WTC11 (cell line): ENCODE results near the gene SH2D1B. TPM values are rescaled to one million over a fixed set of nuclear protein-coding genes. Genes with fewer than 3 reads are reported as not detected.
"Not testable (repeated sequence)": the region's sequence is repeated elsewhere in the genome, so short reads cannot be mapped to it uniquely, and the experiment has no call there.

Experiments
- ATAC-seq: fragments of 200-7000 bp; cut with Tn5 transposase; 2 replicates; pipeline ENCODE4 v1.10.0; 2021; ENCODE audit warnings: mild to moderate bottlenecking, moderate library complexity
- CTCF ChIA-PET: fragments of 300-600 bp; sonication (Branson Sonifier 250); formaldehyde crosslinking; loops from one replicate; lab custom pipeline; 2021; ENCODE audit warnings: antibody characterized with exemption; lab: Charles Lee
- POLR2A ChIA-PET: fragments of 350-600 bp; sonication (Branson Sonifier 250); formaldehyde crosslinking; loops from one replicate; lab custom pipeline; 2021; ENCODE audit warnings: antibody characterized with exemption; lab: Charles Lee
- DNase-seq: peaks from one replicate; pipeline ENCODE4 v3.0.0; 2021; ENCODE audit warnings: low spot score
- H3K27ac Mint-ChIP-seq: 2 replicates; pipeline ENCODE4 v1.8.0; 2021; ENCODE audit warnings: mixed read lengths
- H3K27me3 Mint-ChIP-seq: 2 replicates; pipeline ENCODE4 v1.8.0; 2021; ENCODE audit warnings: low read depth, mild to moderate bottlenecking, moderate library complexity, mixed read lengths
- H3K36me3 Mint-ChIP-seq: 2 replicates; pipeline ENCODE4 v1.8.0; 2021; ENCODE audit warnings: mixed read lengths
- H3K4me1 Mint-ChIP-seq: 2 replicates; pipeline ENCODE4 v1.8.0; 2022; ENCODE audit warnings: mixed read lengths
- H3K4me3 Mint-ChIP-seq: 2 replicates; pipeline ENCODE4 v1.8.0; 2021; ENCODE audit warnings: mild to moderate bottlenecking, moderate library complexity, mixed read lengths
- H3K9me3 Mint-ChIP-seq: 2 replicates; pipeline ENCODE4 v1.8.0; 2021; ENCODE audit warnings: mixed read lengths
- CBFB ChIP-seq: sonication (generic); formaldehyde crosslinking; IDR thresholded peaks from 2 replicates; pipeline ENCODE4 v1.8.1; 2022; ENCODE audit warnings: mild to moderate bottlenecking, low read depth, missing genetic modification reagents
- ETV6 ChIP-seq: sonication (generic); formaldehyde crosslinking; IDR thresholded peaks from 2 replicates; pipeline ENCODE4 v1.8.1; 2022; ENCODE audit warnings: mild to moderate bottlenecking, missing genetic modification reagents
- JUN ChIP-seq: sonication (generic); formaldehyde crosslinking; IDR thresholded peaks from 2 replicates; pipeline ENCODE4 v1.8.0; 2023; ENCODE audit warnings: mild to moderate bottlenecking, missing genetic modification reagents
- RELA ChIP-seq: sonication (generic); formaldehyde crosslinking; IDR thresholded peaks from 2 replicates; pipeline ENCODE4 v1.8.1; 2022; ENCODE audit warnings: missing genetic modification reagents, mild to moderate bottlenecking, borderline replicate concordance
- SP1 ChIP-seq: sonication (generic); formaldehyde crosslinking; conservative IDR thresholded peaks from 2 replicates; pipeline ENCODE4 v1.8.1; 2022; ENCODE audit warnings: missing genetic modification reagents
- ZNF219 ChIP-seq: sonication (generic); formaldehyde crosslinking; IDR thresholded peaks from 2 replicates; pipeline ENCODE4 v1.8.0; 2023; ENCODE audit warnings: missing genetic modification reagents, mild to moderate bottlenecking, borderline replicate concordance
- ZNF263 ChIP-seq: sonication (generic); formaldehyde crosslinking; IDR thresholded peaks from 2 replicates; pipeline ENCODE4 v1.8.1; 2022; ENCODE audit warnings: low read depth, mild to moderate bottlenecking, moderate library complexity, missing genetic modification reagents
- ZNF317 ChIP-seq: sonication (generic); formaldehyde crosslinking; IDR thresholded peaks from 2 replicates; pipeline ENCODE4 v1.8.1; 2023; ENCODE audit warnings: low read depth, mild to moderate bottlenecking, moderate library complexity, missing genetic modification reagents, borderline replicate concordance
- total RNA-seq: library from RNA; stranded (reverse); gene quantifications from 3 replicates; pipeline ENCODE4 v1.2.3, GENCODE V29; 2021
- TF ChIP-seq, protein P1 (sequence below): fragments of 250-450 bp; sonication (Bioruptor Pico); conservative IDR thresholded peaks from 2 replicates; pipeline ENCODE4 v1.9.0; 2021; ENCODE audit warnings: mild to moderate bottlenecking
- TF ChIP-seq, protein P2 (sequence below): sonication (generic); formaldehyde crosslinking; IDR thresholded peaks from 2 replicates; pipeline ENCODE4 v1.8.1; 2022; ENCODE audit warnings: missing genetic modification reagents, borderline replicate concordance
- TF ChIP-seq, protein P3 (sequence below): sonication (generic); formaldehyde crosslinking; IDR thresholded peaks from 2 replicates; pipeline ENCODE4 v1.8.0; 2022; ENCODE audit warnings: mild to moderate bottlenecking, missing genetic modification reagents
- TF ChIP-seq, protein P4 (sequence below): sonication (generic); formaldehyde crosslinking; IDR thresholded peaks from 2 replicates; pipeline ENCODE4 v1.8.1; 2023; ENCODE audit warnings: mild to moderate bottlenecking, moderate library complexity, missing genetic modification reagents
- TF ChIP-seq, protein P5 (sequence below): fragments of 250-450 bp; sonication (Bioruptor Pico); IDR thresholded peaks from 2 replicates; pipeline ENCODE4 v2.1.2; 2022; ENCODE audit warnings: mild to moderate bottlenecking, moderate library complexity

The SH2D1B gene
- total RNA-seq, 1 experiment from 2014 or later: not detected

DNA sequence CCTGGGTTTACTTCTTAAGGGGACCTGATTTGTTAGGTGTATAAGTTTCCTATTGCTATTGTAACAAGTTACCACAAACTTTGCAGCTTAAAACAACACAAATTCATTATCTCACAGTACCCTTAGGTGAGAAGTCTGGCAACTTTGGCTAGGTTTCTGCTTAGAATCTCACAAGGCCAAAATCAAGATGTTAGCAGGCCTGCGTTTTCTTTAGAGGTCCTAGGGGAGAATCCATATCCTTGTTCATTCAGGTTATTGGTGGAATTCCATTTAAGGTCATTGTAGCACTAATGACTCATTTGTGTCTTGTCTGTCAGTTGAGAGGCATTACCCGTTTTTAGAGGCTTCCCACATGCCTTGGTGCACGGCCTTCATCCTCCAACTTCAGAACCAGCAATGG is 8.2 kb upstream of the SH2D1B start (continued):
- TF ChIP-seq, protein P1, sequence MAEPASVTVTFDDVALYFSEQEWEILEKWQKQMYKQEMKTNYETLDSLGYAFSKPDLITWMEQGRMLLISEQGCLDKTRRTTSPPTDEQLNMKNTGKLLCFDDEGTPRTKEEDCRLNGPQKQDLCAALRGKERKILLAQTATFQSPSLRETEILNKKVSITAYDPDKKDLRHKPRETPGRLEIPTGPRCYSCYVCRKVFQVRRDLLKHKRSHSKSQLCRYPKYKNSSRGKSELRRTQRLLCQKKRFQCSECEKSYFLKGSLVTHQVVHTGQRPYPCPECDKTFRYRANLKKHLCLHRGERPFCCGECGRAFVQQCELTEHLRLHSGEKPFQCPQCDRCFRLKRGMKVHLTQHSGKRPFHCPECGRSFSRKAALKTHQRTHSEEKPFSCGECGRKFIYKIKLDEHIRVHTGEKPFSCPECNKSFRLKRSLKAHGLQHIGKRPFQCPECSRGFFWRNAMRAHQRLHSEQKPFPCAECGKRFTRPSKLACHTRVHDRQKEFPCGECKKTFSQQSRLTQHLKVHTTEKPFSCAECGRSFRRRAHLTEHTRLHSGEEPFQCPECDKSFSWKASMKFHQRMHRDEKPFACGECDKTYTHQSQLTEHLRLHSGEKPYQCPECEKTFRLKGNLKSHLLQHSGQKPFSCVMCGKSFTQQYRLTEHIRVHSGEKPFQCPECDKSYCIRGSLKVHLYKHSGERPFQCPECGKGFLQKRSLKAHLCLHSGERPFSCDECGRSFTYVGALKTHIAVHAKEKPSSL (CRISPR knock-in tag): no peak
- TF ChIP-seq ETV6 (CRISPR knock-in tag) (no peak), ZNF219 (CRISPR knock-in tag) (no peak), ZNF263 (CRISPR knock-in tag) (no peak), ZNF317 (CRISPR knock-in tag) (no peak), SP1 (CRISPR knock-in tag) (no peak), JUN (CRISPR knock-in tag) (no peak)
- TF ChIP-seq, protein P2, sequence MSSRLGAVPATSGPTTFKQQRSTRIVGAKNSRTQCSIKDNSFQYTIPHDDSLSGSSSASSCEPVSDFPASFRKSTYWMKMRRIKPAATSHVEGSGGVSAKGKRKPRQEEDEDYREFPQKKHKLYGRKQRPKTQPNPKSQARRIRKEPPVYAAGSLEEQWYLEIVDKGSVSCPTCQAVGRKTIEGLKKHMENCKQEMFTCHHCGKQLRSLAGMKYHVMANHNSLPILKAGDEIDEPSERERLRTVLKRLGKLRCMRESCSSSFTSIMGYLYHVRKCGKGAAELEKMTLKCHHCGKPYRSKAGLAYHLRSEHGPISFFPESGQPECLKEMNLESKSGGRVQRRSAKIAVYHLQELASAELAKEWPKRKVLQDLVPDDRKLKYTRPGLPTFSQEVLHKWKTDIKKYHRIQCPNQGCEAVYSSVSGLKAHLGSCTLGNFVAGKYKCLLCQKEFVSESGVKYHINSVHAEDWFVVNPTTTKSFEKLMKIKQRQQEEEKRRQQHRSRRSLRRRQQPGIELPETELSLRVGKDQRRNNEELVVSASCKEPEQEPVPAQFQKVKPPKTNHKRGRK: no peak
- TF ChIP-seq, protein P3, sequence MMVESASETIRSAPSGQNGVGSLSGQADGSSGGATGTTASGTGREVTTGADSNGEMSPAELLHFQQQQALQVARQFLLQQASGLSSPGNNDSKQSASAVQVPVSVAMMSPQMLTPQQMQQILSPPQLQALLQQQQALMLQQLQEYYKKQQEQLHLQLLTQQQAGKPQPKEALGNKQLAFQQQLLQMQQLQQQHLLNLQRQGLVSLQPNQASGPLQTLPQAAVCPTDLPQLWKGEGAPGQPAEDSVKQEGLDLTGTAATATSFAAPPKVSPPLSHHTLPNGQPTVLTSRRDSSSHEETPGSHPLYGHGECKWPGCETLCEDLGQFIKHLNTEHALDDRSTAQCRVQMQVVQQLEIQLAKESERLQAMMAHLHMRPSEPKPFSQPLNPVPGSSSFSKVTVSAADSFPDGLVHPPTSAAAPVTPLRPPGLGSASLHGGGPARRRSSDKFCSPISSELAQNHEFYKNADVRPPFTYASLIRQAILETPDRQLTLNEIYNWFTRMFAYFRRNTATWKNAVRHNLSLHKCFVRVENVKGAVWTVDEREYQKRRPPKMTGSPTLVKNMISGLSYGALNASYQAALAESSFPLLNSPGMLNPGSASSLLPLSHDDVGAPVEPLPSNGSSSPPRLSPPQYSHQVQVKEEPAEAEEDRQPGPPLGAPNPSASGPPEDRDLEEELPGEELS: no peak

DNA sequence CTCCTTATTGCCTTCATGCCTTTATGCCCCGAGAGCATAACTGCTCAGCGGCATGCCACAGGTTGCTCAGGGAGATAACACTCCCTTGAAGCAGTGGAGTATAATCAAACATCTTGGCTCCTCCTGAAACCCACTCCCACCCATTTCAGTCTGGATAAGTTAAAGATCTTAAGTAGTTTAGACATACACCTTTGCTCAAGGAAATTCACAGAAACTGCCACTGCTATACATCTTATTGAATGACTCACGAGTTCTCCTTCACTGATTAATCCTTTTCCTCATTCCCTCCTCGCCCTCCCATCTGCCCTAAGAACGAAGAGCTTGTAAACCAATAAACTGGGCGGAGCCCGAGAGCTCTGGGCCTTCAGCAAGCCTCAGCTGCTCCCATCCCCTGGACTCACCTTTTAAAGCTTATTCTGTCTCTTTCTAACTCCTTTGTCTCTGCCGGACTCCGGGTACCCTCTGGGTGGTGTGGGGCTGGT is 7.6 kb upstream of the SH2D1B start:
- H3K27ac Mint-ChIP-seq, H3K27me3 Mint-ChIP-seq, H3K4me1 Mint-ChIP-seq, H3K4me3 Mint-ChIP-seq, ATAC-seq, DNase-seq, H3K36me3 Mint-ChIP-seq, POLR2A ChIA-PET: not testable (repeated sequence)
- peaks cover 14% of the 10 kb centered on the region for H3K9me3 Mint-ChIP-seq
- CTCF ChIA-PET: interaction anchor here (1.1 to 1.4 kb wide), 2 partner anchors 62 to 363 kb away, joined by 3 to 4 read pairs; no protein-coding TSS in a partner anchor

DNA sequence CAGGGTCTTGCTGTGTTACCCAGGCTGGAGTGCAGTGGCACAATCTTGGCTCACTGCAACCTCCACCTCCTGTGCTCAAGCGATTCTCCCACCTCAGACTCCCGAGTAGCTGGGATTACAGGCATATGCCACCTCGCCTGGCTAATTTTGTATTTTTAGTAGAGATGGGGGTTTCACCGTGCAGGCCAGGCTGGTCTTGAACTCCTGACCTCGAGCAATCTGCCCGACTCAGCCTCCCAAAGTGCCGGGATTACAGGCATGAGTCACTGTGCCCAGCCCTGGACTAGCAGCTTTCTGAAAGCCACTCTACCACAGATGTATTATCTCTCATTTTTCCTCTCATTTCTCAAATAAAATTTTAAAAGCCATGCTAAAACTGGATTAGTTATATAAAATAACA is 6.6 kb upstream of the SH2D1B start:
- H3K4me3 Mint-ChIP-seq, ATAC-seq, H3K27me3 Mint-ChIP-seq, H3K36me3 Mint-ChIP-seq, H3K4me1 Mint-ChIP-seq, POLR2A ChIA-PET, H3K27ac Mint-ChIP-seq, DNase-seq: not testable (repeated sequence)
- CTCF ChIA-PET: interaction anchor here (1.1 to 1.4 kb wide), 2 partner anchors 61 to 362 kb away, joined by 4 read pairs; no protein-coding TSS in a partner anchor
- peaks cover 12% of the 10 kb centered on the region for H3K9me3 Mint-ChIP-seq

DNA sequence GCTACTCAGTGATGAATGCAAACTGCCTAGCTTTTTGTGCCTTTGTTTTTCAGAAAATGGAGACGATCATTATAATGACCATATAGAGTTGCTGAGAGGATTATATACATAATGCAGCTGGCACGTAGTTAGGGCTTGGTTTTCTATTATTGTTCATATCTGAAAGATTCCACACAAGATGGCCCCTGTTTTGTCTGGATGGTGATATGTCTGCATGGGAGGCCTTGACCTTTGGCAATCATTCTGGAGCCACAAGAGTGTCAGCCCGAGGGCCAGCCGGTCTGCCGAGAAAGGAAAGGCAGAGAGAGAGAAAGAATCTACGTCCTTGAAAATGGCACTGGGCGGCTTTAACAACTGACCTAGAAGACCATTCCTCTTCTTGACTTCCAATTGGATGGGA is 5.7 kb upstream of the SH2D1B start:
- peaks cover 7% of the 10 kb centered on the region for H3K36me3 Mint-ChIP-seq
- ChIA-PET CTCF (interaction anchor here (1.4 kb wide), 1 partner anchor 60 kb away, joined by 4 read pairs; no protein-coding TSS in a partner anchor), POLR2A (no interaction called here)
- no peak for DNase-seq
- no peak overlapping the region for H3K4me3 Mint-ChIP-seq
- no peak for ATAC-seq
- no peak overlapping the region for H3K27ac Mint-ChIP-seq
- TF ChIP-seq RELA (CRISPR knock-in tag): no peak
- TF ChIP-seq CBFB (CRISPR knock-in tag): no peak
- TF ChIP-seq, protein P4, sequence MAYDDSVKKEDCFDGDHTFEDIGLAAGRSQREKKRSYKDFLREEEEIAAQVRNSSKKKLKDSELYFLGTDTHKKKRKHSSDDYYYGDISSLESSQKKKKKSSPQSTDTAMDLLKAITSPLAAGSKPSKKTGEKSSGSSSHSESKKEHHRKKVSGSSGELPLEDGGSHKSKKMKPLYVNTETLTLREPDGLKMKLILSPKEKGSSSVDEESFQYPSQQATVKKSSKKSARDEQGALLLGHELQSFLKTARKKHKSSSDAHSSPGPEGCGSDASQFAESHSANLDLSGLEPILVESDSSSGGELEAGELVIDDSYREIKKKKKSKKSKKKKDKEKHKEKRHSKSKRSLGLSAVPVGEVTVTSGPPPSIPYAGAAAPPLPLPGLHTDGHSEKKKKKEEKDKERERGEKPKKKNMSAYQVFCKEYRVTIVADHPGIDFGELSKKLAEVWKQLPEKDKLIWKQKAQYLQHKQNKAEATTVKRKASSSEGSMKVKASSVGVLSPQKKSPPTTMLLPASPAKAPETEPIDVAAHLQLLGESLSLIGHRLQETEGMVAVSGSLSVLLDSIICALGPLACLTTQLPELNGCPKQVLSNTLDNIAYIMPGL (CRISPR knock-in tag): no peak
- TF ChIP-seq, protein P5, sequence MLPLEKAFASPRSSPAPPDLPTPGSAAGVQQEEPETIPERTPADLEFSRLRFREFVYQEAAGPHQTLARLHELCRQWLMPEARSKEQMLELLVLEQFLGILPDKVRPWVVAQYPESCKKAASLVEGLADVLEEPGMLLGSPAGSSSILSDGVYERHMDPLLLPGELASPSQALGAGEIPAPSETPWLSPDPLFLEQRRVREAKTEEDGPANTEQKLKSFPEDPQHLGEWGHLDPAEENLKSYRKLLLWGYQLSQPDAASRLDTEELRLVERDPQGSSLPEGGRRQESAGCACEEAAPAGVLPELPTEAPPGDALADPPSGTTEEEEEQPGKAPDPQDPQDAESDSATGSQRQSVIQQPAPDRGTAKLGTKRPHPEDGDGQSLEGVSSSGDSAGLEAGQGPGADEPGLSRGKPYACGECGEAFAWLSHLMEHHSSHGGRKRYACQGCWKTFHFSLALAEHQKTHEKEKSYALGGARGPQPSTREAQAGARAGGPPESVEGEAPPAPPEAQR (CRISPR knock-in tag): no peak
- no peaks in the 10 kb centered on the region for H3K27me3 Mint-ChIP-seq
- peaks cover 4% of the 10 kb centered on the region for H3K4me1 Mint-ChIP-seq
- peaks cover 12% of the 10 kb centered on the region for H3K9me3 Mint-ChIP-seq
